ENCODE results near the gene TEX19.

Gene TEX19

GRCh38 chr17:82332669-82333278 is 26.3 kb upstream of the TEX19 start:
- Histone ChIP-seq H4K20me1 (ENCODE audit: insufficient read depth) (no peaks in the 10 kb centered on the region), H3K36me3 (ENCODE audit: insufficient read depth) (no peaks in the 10 kb centered on the region), H3K9ac (peak overlapping the region; percentile 20; the same call in 1 of the 2 replicates), H2AFZ (ENCODE audit: low read depth) (peak overlapping the region; percentile 32; the same call in 1 of the 2 replicates), H3K4me1 (ENCODE audit: low read depth, poor library complexity, severe bottlenecking) (peaks cover 67% of the 10 kb centered on the region), H3K27me3 (ENCODE audit: insufficient read depth, low read depth) (no peaks in the 10 kb centered on the region), H3K27ac (no peak overlapping the region), H3K4me3 (IDR thresholded peaks at IDR 0.05; ENCODE audit: insufficient read depth, low read depth, low read length) (no peak overlapping the region), H3K4me2 (peak overlapping the region; percentile 41; the same call in 1 of the 2 replicates), H3K79me2 (ENCODE audit: insufficient read depth, low read depth) (no peaks in the 10 kb centered on the region)
- TF ChIP-seq CTCF (conservative IDR thresholded peaks at IDR 0.05; ENCODE audit: low read depth, low read length) = no peak

DNA sequence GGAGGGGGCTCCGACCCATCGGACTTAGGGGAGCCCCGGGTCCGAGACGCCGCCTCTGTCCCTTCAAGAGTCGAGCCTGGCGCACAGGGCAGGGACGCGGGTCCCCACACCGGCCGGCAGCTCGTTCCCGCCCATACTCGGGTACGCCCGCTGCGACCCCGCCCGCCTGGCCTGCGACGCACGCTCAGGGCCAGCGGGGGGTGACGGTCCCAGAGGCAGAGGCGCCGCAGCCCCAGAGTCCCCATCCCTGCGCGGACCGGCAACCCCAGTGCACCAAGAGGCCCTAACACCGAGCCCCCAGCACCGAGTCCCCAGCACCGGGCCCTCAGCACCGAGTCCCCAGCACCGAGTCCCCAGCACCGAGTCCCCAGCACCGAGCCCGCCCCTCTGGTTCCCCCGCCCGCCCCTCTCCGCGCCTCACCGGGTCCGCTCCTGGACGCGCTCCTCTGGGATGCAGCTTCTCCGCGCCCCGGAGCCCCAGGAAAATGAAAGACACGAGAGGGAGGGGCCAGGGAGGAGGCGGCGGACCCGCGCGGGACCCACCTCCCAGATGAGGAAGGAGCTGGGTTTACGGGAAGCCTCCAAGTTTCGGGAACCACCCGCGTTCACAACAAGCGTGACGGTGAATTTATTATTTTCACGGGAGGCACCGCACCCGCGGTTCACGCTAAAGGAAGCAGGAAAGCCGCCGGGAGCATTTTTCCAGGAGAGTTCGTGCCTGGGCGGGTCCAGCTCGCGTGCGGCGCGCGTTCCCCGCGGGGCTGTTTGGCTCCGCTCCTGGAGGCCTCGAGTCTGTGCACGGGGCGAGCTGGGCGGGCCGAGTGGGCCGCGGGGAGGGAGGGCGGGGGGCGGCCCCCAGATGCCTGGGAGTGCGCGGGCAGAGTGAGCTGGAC is 25.5 kb upstream of the TEX19 start, which contains the start of gene SECTM1:
Gene SECTM1, minus strand, starts transcription at position 488 of the 893 bp plus-strand sequence. CDS start 6,526 bp downstream, outside the sequence.
- Histone ChIP-seq H4K20me1 (ENCODE audit: insufficient read depth) (no peaks in the 10 kb centered on the region), H3K79me2 (ENCODE audit: insufficient read depth, low read depth) (no peaks in the 10 kb centered on the region), H3K36me3 (ENCODE audit: insufficient read depth) (no peaks in the 10 kb centered on the region), H3K9ac (peak within 1 kb of the TSS; percentile 76), H3K4me1 (ENCODE audit: low read depth, poor library complexity, severe bottlenecking) (peaks cover 63% of the 10 kb centered on the region), H3K27me3 (ENCODE audit: insufficient read depth, low read depth) (peaks cover 3% of the 10 kb centered on the region; the same call in 1 of the 2 replicates), H3K27ac (peak within 1 kb of the TSS; percentile 65), H3K4me2 (peak within 1 kb of the TSS; percentile 100), H2AFZ (ENCODE audit: low read depth) (peak within 1 kb of the TSS; percentile 90), H3K4me3 (IDR thresholded peaks at IDR 0.05; ENCODE audit: insufficient read depth, low read depth, low read length) (no peak within 1 kb of the TSS)
- TF ChIP-seq CTCF (conservative IDR thresholded peaks at IDR 0.05; ENCODE audit: low read depth, low read length) = no peak

GRCh38 chr17:82334204-82334621 is 24.8 kb upstream of the TEX19 start:
- Histone ChIP-seq H3K36me3 (ENCODE audit: insufficient read depth) (no peaks in the 10 kb centered on the region), H3K4me2 (peak overlapping the region; percentile 100), H3K9ac (peak overlapping the region; percentile 76; the same call in 1 of the 2 replicates), H3K27me3 (ENCODE audit: insufficient read depth, low read depth) (peaks cover 3% of the 10 kb centered on the region; the same call in 1 of the 2 replicates), H3K79me2 (ENCODE audit: insufficient read depth, low read depth) (no peaks in the 10 kb centered on the region), H2AFZ (ENCODE audit: low read depth) (peak overlapping the region; percentile 90), H3K27ac (peak overlapping the region; percentile 65; the same call in 1 of the 2 replicates), H3K4me3 (IDR thresholded peaks at IDR 0.05; ENCODE audit: insufficient read depth, low read depth, low read length) (no peak overlapping the region), H4K20me1 (ENCODE audit: insufficient read depth) (no peaks in the 10 kb centered on the region), H3K4me1 (ENCODE audit: low read depth, poor library complexity, severe bottlenecking) (peaks cover 58% of the 10 kb centered on the region)
- TF ChIP-seq CTCF (conservative IDR thresholded peaks at IDR 0.05; ENCODE audit: low read depth, low read length) = no peak

DNA sequence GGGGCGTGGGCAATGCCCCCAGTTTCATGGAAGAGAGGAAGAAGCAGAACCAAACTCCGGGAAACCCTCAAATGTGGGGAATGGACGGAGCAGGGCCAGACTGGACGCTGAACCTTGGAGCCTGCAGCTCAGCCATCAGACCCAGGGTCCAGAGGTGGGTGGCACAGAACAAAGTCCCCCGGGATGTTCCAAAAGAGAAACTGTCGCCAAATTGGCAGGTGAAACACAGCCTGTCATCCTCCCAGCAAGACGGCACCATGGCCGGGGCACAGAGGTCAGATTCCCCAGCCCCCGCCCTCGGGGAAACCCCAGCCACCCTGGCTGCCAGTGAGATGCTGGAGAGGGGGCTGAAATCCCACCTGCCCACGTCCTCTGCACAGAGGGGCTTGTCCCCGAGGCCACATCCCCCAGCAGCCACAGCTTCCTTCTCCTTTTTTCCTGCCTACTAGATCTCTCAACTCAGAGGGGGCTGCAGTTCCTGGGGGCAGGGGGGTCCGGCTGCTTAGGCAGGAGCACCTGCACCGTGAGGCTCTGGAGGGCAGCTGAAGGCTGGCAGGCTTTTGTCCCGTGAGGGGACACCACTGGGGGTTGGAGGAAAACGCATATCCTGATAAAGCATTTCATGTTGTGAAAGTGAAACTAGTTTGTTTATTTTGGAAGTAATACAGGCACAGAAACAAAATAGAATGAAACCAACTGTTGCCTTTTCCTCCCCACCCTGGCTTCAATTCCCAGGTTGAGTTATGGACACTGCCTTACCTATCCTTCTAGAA is 24.2 kb upstream of the TEX19 start:
- H3K27ac ChIP-seq = peak overlapping the region; percentile 65
- no peak overlapping the region for H3K4me3 ChIP-seq (IDR thresholded peaks at IDR 0.05; ENCODE audit: insufficient read depth, low read depth, low read length)
- H2AFZ ChIP-seq (ENCODE audit: low read depth) = peak overlapping the region; percentile 90
- H3K4me1 ChIP-seq (ENCODE audit: low read depth, poor library complexity, severe bottlenecking) = peaks cover 53% of the 10 kb centered on the region
- no peak for TF ChIP-seq CTCF (conservative IDR thresholded peaks at IDR 0.05; ENCODE audit: low read depth, low read length)
- H3K36me3 ChIP-seq (ENCODE audit: insufficient read depth) = no peaks in the 10 kb centered on the region
- peak overlapping the region; percentile 100 for H3K4me2 ChIP-seq
- H3K79me2 ChIP-seq (ENCODE audit: insufficient read depth, low read depth) = no peaks in the 10 kb centered on the region
- peak overlapping the region; percentile 76 for H3K9ac ChIP-seq
- peaks cover 3% of the 10 kb centered on the region; the same call in 1 of the 2 replicates for H3K27me3 ChIP-seq (ENCODE audit: insufficient read depth, low read depth)
- no peaks in the 10 kb centered on the region for H4K20me1 ChIP-seq (ENCODE audit: insufficient read depth)
